Measurements from ENCODE around the gene CLDN4.

DNA sequence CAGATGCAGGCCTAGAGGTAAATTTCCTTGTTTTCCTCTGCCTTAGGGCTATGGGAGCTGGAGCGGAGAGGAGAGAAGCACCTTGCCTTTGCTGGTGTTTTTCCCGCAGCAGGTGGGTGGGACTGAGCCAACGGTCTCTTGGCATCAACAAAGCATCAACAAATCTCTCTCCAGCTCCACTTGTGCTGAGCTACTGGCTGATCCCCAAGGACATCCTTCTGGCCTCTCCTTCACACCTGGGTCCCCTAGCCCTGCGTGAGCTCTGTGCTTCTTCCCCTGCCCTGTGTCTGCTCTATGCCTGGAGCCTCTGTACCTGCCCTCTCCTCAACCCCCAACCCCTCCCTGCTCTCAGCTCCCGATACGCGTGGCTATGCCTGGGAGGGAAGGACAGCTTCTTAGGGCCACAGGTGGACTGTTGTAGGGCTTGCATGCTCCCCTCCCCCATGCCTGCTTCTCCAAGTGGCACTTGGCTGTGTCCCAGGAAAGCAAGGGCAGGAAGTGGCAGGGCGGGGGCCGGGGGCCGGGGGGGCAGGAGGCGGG is 3.2 kb upstream of the CLDN4 start:
- TF ChIP-seq, protein P1, sequence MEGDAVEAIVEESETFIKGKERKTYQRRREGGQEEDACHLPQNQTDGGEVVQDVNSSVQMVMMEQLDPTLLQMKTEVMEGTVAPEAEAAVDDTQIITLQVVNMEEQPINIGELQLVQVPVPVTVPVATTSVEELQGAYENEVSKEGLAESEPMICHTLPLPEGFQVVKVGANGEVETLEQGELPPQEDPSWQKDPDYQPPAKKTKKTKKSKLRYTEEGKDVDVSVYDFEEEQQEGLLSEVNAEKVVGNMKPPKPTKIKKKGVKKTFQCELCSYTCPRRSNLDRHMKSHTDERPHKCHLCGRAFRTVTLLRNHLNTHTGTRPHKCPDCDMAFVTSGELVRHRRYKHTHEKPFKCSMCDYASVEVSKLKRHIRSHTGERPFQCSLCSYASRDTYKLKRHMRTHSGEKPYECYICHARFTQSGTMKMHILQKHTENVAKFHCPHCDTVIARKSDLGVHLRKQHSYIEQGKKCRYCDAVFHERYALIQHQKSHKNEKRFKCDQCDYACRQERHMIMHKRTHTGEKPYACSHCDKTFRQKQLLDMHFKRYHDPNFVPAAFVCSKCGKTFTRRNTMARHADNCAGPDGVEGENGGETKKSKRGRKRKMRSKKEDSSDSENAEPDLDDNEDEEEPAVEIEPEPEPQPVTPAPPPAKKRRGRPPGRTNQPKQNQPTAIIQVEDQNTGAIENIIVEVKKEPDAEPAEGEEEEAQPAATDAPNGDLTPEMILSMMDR (IDR thresholded peaks at IDR 0.05): no peak
- TF ChIP-seq ZFX (IDR thresholded peaks at IDR 0.05; ENCODE audit: borderline replicate concordance): no peak
